Activated CD4-positive, alpha-beta memory T cell treated with anti-CD3 and anti-CD28 coated beads, Interleukin-2, amount 10 ng/mL, durations not matched to agents 7 days and 5 days (primary cell): ENCODE data around the gene TMEM236. TPM values are rescaled to one million over a fixed set of nuclear protein-coding genes. Genes with fewer than 3 reads are reported as not detected.

Experiments
- CTCF ChIA-PET: fragments of 350-600 bp; sonication (Branson Sonifier 250); formaldehyde crosslinking; loops from one replicate; lab custom pipeline; 2021; ENCODE audit warnings: antibody characterized with exemption, inconsistent platforms; lab: Charles Lee
- POLR2A ChIA-PET: fragments of 350-600 bp; sonication (Branson Sonifier 250); formaldehyde crosslinking; loops from one replicate; lab custom pipeline; 2021; ENCODE audit warnings: antibody characterized with exemption; lab: Charles Lee
- DNase-seq: peaks from one replicate; pipeline ENCODE4 v3.0.0-alpha.2; 2020
- H3K27ac Mint-ChIP-seq: one replicate; pipeline ENCODE4 v1.8.0; 2021; ENCODE audit warnings: mild to moderate bottlenecking, mixed read lengths
- H3K27me3 Mint-ChIP-seq: one replicate; pipeline ENCODE4 v1.8.0; 2021; ENCODE audit warnings: mixed read lengths
- H3K36me3 Mint-ChIP-seq: one replicate; pipeline ENCODE4 v1.8.0; 2021; ENCODE audit warnings: low read depth, mixed read lengths
- H3K4me1 Mint-ChIP-seq: one replicate; pipeline ENCODE4 v1.8.0; 2021; ENCODE audit warnings: mixed read lengths
- H3K4me3 Mint-ChIP-seq: one replicate; pipeline ENCODE4 v1.8.0; 2021; ENCODE audit warnings: mild to moderate bottlenecking, mixed read lengths
- H3K9me3 Mint-ChIP-seq: one replicate; pipeline ENCODE4 v1.8.0; 2021; ENCODE audit warnings: mixed read lengths
- total RNA-seq, 2 experiments: library from RNA; stranded (reverse); gene quantifications; one replicate each; pipeline ENCODE4 v1.2.3, GENCODE V29; 2021

Gene TMEM236
- total RNA-seq, 2 experiments from 2014 or later: 0.08 to 0.15 TPM

GRCh38 chr10:17821893-17822292 is 69.9 kb downstream of the TMEM236 start:
- Mint-ChIP-seq H3K36me3 (no peaks in the 10 kb centered on the region), H3K9me3 (no peaks in the 10 kb centered on the region), H3K27ac (no peak overlapping the region), H3K4me3 (no peak overlapping the region), H3K27me3 (peaks cover 8% of the 10 kb centered on the region), H3K4me1 (no peaks in the 10 kb centered on the region)
- DNase-seq: no peak
- CTCF ChIA-PET: no interaction called here
- POLR2A ChIA-PET: no interaction called here

GRCh38 chr10:17831341-17831740 is 79.3 kb downstream of the TMEM236 start:
- Mint-ChIP-seq H3K36me3 (no peaks in the 10 kb centered on the region), H3K4me3 (no peak overlapping the region), H3K27ac (no peak overlapping the region), H3K9me3 (no peaks in the 10 kb centered on the region), H3K27me3 (no peaks in the 10 kb centered on the region), H3K4me1 (no peaks in the 10 kb centered on the region)
- DNase-seq: no peak
- POLR2A ChIA-PET: no interaction called here
- CTCF ChIA-PET: interaction anchor here (0.6 kb wide), 1 partner anchor 50 kb away, joined by 4 read pairs; no protein-coding TSS in a partner anchor

- no peaks in the 10 kb centered on the region for H3K9me3 Mint-ChIP-seq
- H3K36me3 Mint-ChIP-seq: no peaks in the 10 kb centered on the region
- no peaks in the 10 kb centered on the region for H3K27me3 Mint-ChIP-seq
- no peaks in the 10 kb centered on the region for H3K4me1 Mint-ChIP-seq
- ChIA-PET POLR2A (no interaction called here), CTCF (interaction anchor here (0.6 kb wide), 1 partner anchor 50 kb away, joined by 4 read pairs; no protein-coding TSS in a partner anchor)
- DNase-seq: no peak
- no peak overlapping the region for H3K27ac Mint-ChIP-seq
- H3K4me3 Mint-ChIP-seq: no peak overlapping the region
These were observed 79.9 kb downstream of the TMEM236 start for GRCh38 chr10:17831896-17832295.

- H3K4me1 Mint-ChIP-seq: no peaks in the 10 kb centered on the region
- H3K36me3 Mint-ChIP-seq: no peaks in the 10 kb centered on the region
- no peak overlapping the region for H3K27ac Mint-ChIP-seq
- H3K9me3 Mint-ChIP-seq: no peaks in the 10 kb centered on the region
- DNase-seq: no peak
- peaks cover 6% of the 10 kb centered on the region for H3K27me3 Mint-ChIP-seq
- POLR2A ChIA-PET: no interaction called here
- H3K4me3 Mint-ChIP-seq: no peak overlapping the region
- CTCF ChIA-PET: no interaction called here
These were observed 81.7 kb downstream of the TMEM236 start for GRCh38 chr10:17833656-17834055.

- H3K9me3 Mint-ChIP-seq: no peaks in the 10 kb centered on the region
- H3K27ac Mint-ChIP-seq: no peak overlapping the region
- POLR2A ChIA-PET: no interaction called here
- H3K4me1 Mint-ChIP-seq: no peaks in the 10 kb centered on the region
- H3K27me3 Mint-ChIP-seq: peaks cover 6% of the 10 kb centered on the region
- H3K36me3 Mint-ChIP-seq: no peaks in the 10 kb centered on the region
- H3K4me3 Mint-ChIP-seq: no peak overlapping the region
- CTCF ChIA-PET: no interaction called here
- no peak for DNase-seq
These were observed 83.7 kb downstream of the TMEM236 start for GRCh38 chr10:17835688-17836087.

- H3K36me3 Mint-ChIP-seq: no peaks in the 10 kb centered on the region
- CTCF ChIA-PET: no interaction called here
These were observed 84.9 kb downstream of the TMEM236 start for GRCh38 chr10:17836942-17837341.

GRCh38 chr10:17838080-17838648 is 86.2 kb downstream of the TMEM236 start:
- no peaks in the 10 kb centered on the region for H3K4me1 Mint-ChIP-seq

More at GRCh38 chr10:17836942-17837341, 84.9 kb downstream of the TMEM236 start:
- no peak overlapping the region for H3K27ac Mint-ChIP-seq
- POLR2A ChIA-PET: no interaction called here
- peaks cover 6% of the 10 kb centered on the region for H3K27me3 Mint-ChIP-seq
- H3K4me1 Mint-ChIP-seq: no peaks in the 10 kb centered on the region
- H3K9me3 Mint-ChIP-seq: no peaks in the 10 kb centered on the region
- no peak overlapping the region for H3K4me3 Mint-ChIP-seq
- no peak for DNase-seq

GRCh38 chr10:17841050-17841449 is 89.0 kb downstream of the TMEM236 start:
- Mint-ChIP-seq H3K27ac (no peak overlapping the region), H3K4me3 (no peak overlapping the region), H3K4me1 (no peaks in the 10 kb centered on the region), H3K36me3 (no peaks in the 10 kb centered on the region), H3K9me3 (no peaks in the 10 kb centered on the region), H3K27me3 (peaks cover 9% of the 10 kb centered on the region)
- no peak for DNase-seq
- POLR2A ChIA-PET: no interaction called here
- CTCF ChIA-PET: no interaction called here

More at GRCh38 chr10:17838080-17838648, 86.2 kb downstream of the TMEM236 start:
- no peaks in the 10 kb centered on the region for H3K36me3 Mint-ChIP-seq
- CTCF ChIA-PET: interaction anchor here (1.4 kb wide), 1 partner anchor 10 kb away, joined by 3 read pairs; no protein-coding TSS in a partner anchor
- peaks cover 6% of the 10 kb centered on the region for H3K27me3 Mint-ChIP-seq
- no peak overlapping the region for H3K4me3 Mint-ChIP-seq
- no peaks in the 10 kb centered on the region for H3K9me3 Mint-ChIP-seq
- no peak overlapping the region for H3K27ac Mint-ChIP-seq
- DNase-seq: no peak
- POLR2A ChIA-PET: no interaction called here

- Mint-ChIP-seq H3K9me3 (no peaks in the 10 kb centered on the region), H3K36me3 (no peaks in the 10 kb centered on the region), H3K4me1 (no peaks in the 10 kb centered on the region), H3K27me3 (peaks cover 9% of the 10 kb centered on the region), H3K27ac (no peak overlapping the region), H3K4me3 (no peak overlapping the region)
- ChIA-PET CTCF (no interaction called here), POLR2A (no interaction called here)
- DNase-seq: no peak
These were observed 90.6 kb downstream of the TMEM236 start for GRCh38 chr10:17842641-17843040.

GRCh38 chr10:17847585-17848296 is 95.7 kb downstream of the TMEM236 start:
- no peak for DNase-seq
- H3K4me3 Mint-ChIP-seq: no peak overlapping the region
- H3K4me1 Mint-ChIP-seq: no peaks in the 10 kb centered on the region
- H3K27ac Mint-ChIP-seq: no peak overlapping the region
- H3K9me3 Mint-ChIP-seq: no peaks in the 10 kb centered on the region
- H3K27me3 Mint-ChIP-seq: peaks cover 9% of the 10 kb centered on the region
- no peaks in the 10 kb centered on the region for H3K36me3 Mint-ChIP-seq
- POLR2A ChIA-PET: no interaction called here
- CTCF ChIA-PET: interaction anchor here (0.6 to 1.6 kb wide), 4 partner anchors 9 to 106 kb away, joined by 3 to 4 read pairs (median 4); no protein-coding TSS in a partner anchor

GRCh38 chr10:17848646-17849045 is 96.6 kb downstream of the TMEM236 start:
- no peak for DNase-seq
- no peaks in the 10 kb centered on the region for H3K36me3 Mint-ChIP-seq
- H3K27ac Mint-ChIP-seq: no peak overlapping the region
- H3K4me3 Mint-ChIP-seq: no peak overlapping the region
- H3K27me3 Mint-ChIP-seq: peaks cover 9% of the 10 kb centered on the region
- CTCF ChIA-PET: interaction anchor here (0.9 to 1.6 kb wide), 3 partner anchors 10 to 26 kb away, joined by 3 to 4 read pairs (median 4); no protein-coding TSS in a partner anchor
- POLR2A ChIA-PET: no interaction called here
- H3K4me1 Mint-ChIP-seq: no peaks in the 10 kb centered on the region
- no peaks in the 10 kb centered on the region for H3K9me3 Mint-ChIP-seq
